ENCODE data around the gene BRD2. TPM values are rescaled to one million over a fixed set of nuclear protein-coding genes. Genes with fewer than 3 reads are reported as not detected.
A peak's percentile ranks its signal among the peaks of the same experiment; 100 is the strongest.

Gene BRD2
- total and polyA plus RNA-seq, 2 donors (not counting 1 experiment from before 2014, with no cell fraction given) = 474 to 620 TPM

- ATAC-seq (ENCODE audit: low read depth) (no peak), DNase-seq (no peak)
- no CpG with 5 or more reads among the region's 3 CpGs for WGBS (ENCODE audit: insufficient coverage)
- peaks cover 0 to 11% (median 6%) of the 10 kb centered on the region in 3 donors for H3K9me3 ChIP-seq (ENCODE audit: control extremely low read depth in 1 of 3, control insufficient read depth in 2 of 3, insufficient read depth in 1 of 3, low read length in 2 of 3)
- H3K9ac ChIP-seq (ENCODE audit: low read length) = peak overlapping the region; percentile 75
- H3K27me3 ChIP-seq (replicated peaks in 1 of 4; ENCODE audit: control extremely low read depth in 1 of 4, control insufficient read depth in 3 of 4, insufficient read depth in 4 of 4, low read length in 3 of 4) = no peaks in the 10 kb centered on the region
- H3K4me2 ChIP-seq (replicated peaks; ENCODE audit: low read depth, low read length, poor library complexity, severe bottlenecking) = peak overlapping the region; percentile 67
- no peaks in the 10 kb centered on the region for H4K20me1 ChIP-seq (ENCODE audit: control insufficient read depth, insufficient read depth, low read length, poor library complexity, severe bottlenecking)
- peaks cover 7% of the 10 kb centered on the region for H3K9me3 Mint-ChIP-seq (ENCODE audit: insufficient read depth)
- H3K79me2 ChIP-seq (ENCODE audit: control insufficient read depth, insufficient read depth, low read length) = peaks cover 15% of the 10 kb centered on the region
- POLR2A ChIA-PET = interaction anchor here (0.9 to 4.8 kb wide), 6 partner anchors 11 to 380 kb away, joined by 3 to 136 read pairs (median 48); partner anchors contain the start of genes HLA-DPA1 and HLA-DPB1
- CTCF ChIA-PET = interaction anchor here (1.2 to 7.6 kb wide), 9 partner anchors 11 to 96 kb away, joined by 3 to 75 read pairs (median 9); partner anchors contain the start of genes HLA-DPA1 and HLA-DPB1
- H2AFZ ChIP-seq (ENCODE audit: insufficient read depth, low read depth, low read length, poor library complexity, severe bottlenecking) = no peak overlapping the region
- TF ChIP-seq CTCF (IDR thresholded peaks at IDR 0.05) (no peak), EZH2 (IDR thresholded peaks at IDR 0.05; ENCODE audit: borderline replicate concordance, insufficient read depth, low read depth, low read length, poor library complexity, severe bottlenecking) (no peak)
- H3K4me3 ChIP-seq (ENCODE audit: control extremely low read depth in 1 of 5, extremely low read depth in 1 of 5, insufficient read depth in 1 of 5, low read depth in 2 of 5, low read length in 4 of 5) = peak overlapping the region in 1 of 5 experiments; percentile 41
- peak overlapping the region; percentile 99 for H3K27ac Mint-ChIP-seq
- H3K4me3 Mint-ChIP-seq = peak overlapping the region; percentile 71
- peaks cover 45 to 54% of the 10 kb centered on the region in 2 donors for H3K4me1 ChIP-seq (ENCODE audit: control insufficient read depth in 2 of 2, insufficient read depth in 2 of 2, low read length in 2 of 2)
- H3K27ac ChIP-seq (ENCODE audit: low read length in 2 of 2) = peak overlapping the region; percentile 99
- H3K4me1 Mint-ChIP-seq = peaks cover 58% of the 10 kb centered on the region
- intact Hi-C loops (cut with micrococcal nuclease) = no loop called here
- no peaks in the 10 kb centered on the region for H3K27me3 Mint-ChIP-seq
- H3K36me3 ChIP-seq (replicated peaks in 1 of 2; ENCODE audit: control extremely low read depth in 1 of 2, control insufficient read depth in 1 of 2, extremely low read depth in 1 of 2, insufficient read depth in 2 of 2, low read length in 1 of 2) = no peaks in the 10 kb centered on the region
Observed at GRCh38 chr6:33030245-33030644, 61.9 kb downstream of the BRD2 start.

Other genes with a start within 250 kb of the BRD2 start
- gene HLA-DQA2, start 227.2 kb upstream of the BRD2 start, total RNA-seq = 171 and 173 TPM in 2 replicates
- gene HLA-DQA2, start 227.2 kb upstream of the BRD2 start, polyA plus RNA-seq = 14.5 and 35.9 TPM in 2 replicates
- 109 and 112 TPM in 2 replicates for gene HLA-DQB2, start 205.1 kb upstream of the BRD2 start, total RNA-seq
- gene HLA-DQB2, start 205.1 kb upstream of the BRD2 start, polyA plus RNA-seq = 41.1 and 111 TPM in 2 replicates
- 109 TPM in 2 replicates for gene HLA-DOB, start 151.6 kb upstream of the BRD2 start, total RNA-seq
- 198 and 231 TPM in 2 replicates for gene HLA-DOB, start 151.6 kb upstream of the BRD2 start, polyA plus RNA-seq
- 126 and 135 TPM in 2 replicates for gene TAP2, start 129.9 kb upstream of the BRD2 start, total RNA-seq
- gene TAP2, start 129.9 kb upstream of the BRD2 start, polyA plus RNA-seq = 66.1 and 81.2 TPM in 2 replicates
- 127 and 129 TPM in 2 replicates for gene PSMB8, start 124.5 kb upstream of the BRD2 start, total RNA-seq
- 256 and 257 TPM in 2 replicates for gene PSMB8, start 124.5 kb upstream of the BRD2 start, polyA plus RNA-seq
- gene TAP1, start 114.9 kb upstream of the BRD2 start, total RNA-seq = 126 and 131 TPM in 2 replicates
- gene TAP1, start 114.9 kb upstream of the BRD2 start, polyA plus RNA-seq = 162 and 184 TPM in 2 replicates
- gene PSMB9, start 114.4 kb upstream of the BRD2 start, total RNA-seq = 174 and 181 TPM in 2 replicates
- gene PSMB9, start 114.4 kb upstream of the BRD2 start, polyA plus RNA-seq = 190 and 242 TPM in 2 replicates
- 587 and 593 TPM in 2 replicates for gene HLA-DMB, start 27.6 kb upstream of the BRD2 start, total RNA-seq
- 655 and 656 TPM in 2 replicates for gene HLA-DMB, start 27.6 kb upstream of the BRD2 start, polyA plus RNA-seq
- gene HLA-DMA, start 15.5 kb upstream of the BRD2 start, total RNA-seq = 554 and 558 TPM in 2 replicates
- 925 and 1,129 TPM in 2 replicates for gene HLA-DMA, start 15.5 kb upstream of the BRD2 start, polyA plus RNA-seq
- gene HLA-DOA, start 41.0 kb downstream of the BRD2 start, total RNA-seq = 209 TPM in 2 replicates
- 191 and 338 TPM in 2 replicates for gene HLA-DOA, start 41.0 kb downstream of the BRD2 start, polyA plus RNA-seq
- gene HLA-DPA1, start 105.1 kb downstream of the BRD2 start, total RNA-seq = 665 and 702 TPM in 2 replicates
- 559 and 2,256 TPM in 2 replicates for gene HLA-DPA1, start 105.1 kb downstream of the BRD2 start, polyA plus RNA-seq
- 1,068 and 1,104 TPM in 2 replicates for gene HLA-DPB1, start 107.4 kb downstream of the BRD2 start, total RNA-seq
- gene HLA-DPB1, start 107.4 kb downstream of the BRD2 start, polyA plus RNA-seq = 921 and 1,578 TPM in 2 replicates
- 0.39 and 0.66 TPM in 2 replicates for gene COL11A2, start 223.9 kb downstream of the BRD2 start, total RNA-seq
- 0.82 and 0.88 TPM in 2 replicates for gene COL11A2, start 223.9 kb downstream of the BRD2 start, polyA plus RNA-seq
- 94.1 and 99.9 TPM in 2 replicates for gene RXRB, start 232.1 kb downstream of the BRD2 start, total RNA-seq
- 82.3 and 88.3 TPM in 2 replicates for gene RXRB, start 232.1 kb downstream of the BRD2 start, polyA plus RNA-seq
- 26.1 and 29.6 TPM in 2 replicates for gene SLC39A7, start 232.3 kb downstream of the BRD2 start, total RNA-seq
- 18.7 and 22.2 TPM in 2 replicates for gene SLC39A7, start 232.3 kb downstream of the BRD2 start, polyA plus RNA-seq
- gene HSD17B8, start 236.1 kb downstream of the BRD2 start, total RNA-seq = 10.8 and 12.9 TPM in 2 replicates
- 12.8 and 25.5 TPM in 2 replicates for gene HSD17B8, start 236.1 kb downstream of the BRD2 start, polyA plus RNA-seq
- 43.4 and 44.2 TPM in 2 replicates for gene RING1, start 239.9 kb downstream of the BRD2 start, total RNA-seq
- gene RING1, start 239.9 kb downstream of the BRD2 start, polyA plus RNA-seq = 34.9 and 37.1 TPM in 2 replicates

Data from B cell (primary cell).